ENCODE data around the gene ANKRD22. TPM values are rescaled to one million over a fixed set of nuclear protein-coding genes. Genes with fewer than 3 reads are reported as not detected.

ANKRD22 gene
- total and polyA plus RNA-seq, 4 donors: 0.38 to 1.0 (median 0.43) TPM

Other genes with a start within 250 kb of the ANKRD22 start
- gene LIPF, start 187.4 kb downstream of the ANKRD22 start, total RNA-seq: not detected
- not detected for gene LIPF, start 187.4 kb downstream of the ANKRD22 start, polyA plus RNA-seq
- gene LIPK, start 145.6 kb downstream of the ANKRD22 start, total RNA-seq: not detected
- gene LIPK, start 145.6 kb downstream of the ANKRD22 start, polyA plus RNA-seq: not detected
- under 1 TPM; 0.09 to 0.25 TPM for gene LIPN, start 91.8 kb downstream of the ANKRD22 start, total RNA-seq
- gene LIPN, start 91.8 kb downstream of the ANKRD22 start, polyA plus RNA-seq: under 1 TPM in 1 of 2 donors, not detected in 1; 0.07 TPM
- gene LIPM, start 49.1 kb downstream of the ANKRD22 start, total RNA-seq: not detected
- not detected for gene LIPM, start 49.1 kb downstream of the ANKRD22 start, polyA plus RNA-seq
- 1 to 10 TPM; 5.5 to 8.0 TPM for gene STAMBPL1, start 28.4 kb upstream of the ANKRD22 start, total RNA-seq
- gene STAMBPL1, start 28.4 kb upstream of the ANKRD22 start, polyA plus RNA-seq: 1 to 10 TPM; 1.3 to 1.9 TPM
- gene ACTA2, start 100.9 kb upstream of the ANKRD22 start, total RNA-seq: 100 to 1,000 TPM in 1 of 2 donors, 10 to 100 TPM in 1; 13.2 to 182 TPM
- gene ACTA2, start 100.9 kb upstream of the ANKRD22 start, polyA plus RNA-seq: 100 to 1,000 TPM in 1 of 2 donors, 10 to 100 TPM in 1; 16.8 to 130 TPM
- gene FAS, start 139.0 kb upstream of the ANKRD22 start, total RNA-seq: 10 to 100 TPM in 1 of 2 donors, 1 to 10 TPM in 1; 2.2 to 13.2 TPM
- 1 to 10 TPM; 5.6 to 6.2 TPM for gene FAS, start 139.0 kb upstream of the ANKRD22 start, polyA plus RNA-seq

Data from liver (tissue), 4 donors.